ENCODE data around the gene MIEF1.
A peak's percentile ranks its signal among the peaks of the same experiment; 100 is the strongest.

The MIEF1 gene

DNA sequence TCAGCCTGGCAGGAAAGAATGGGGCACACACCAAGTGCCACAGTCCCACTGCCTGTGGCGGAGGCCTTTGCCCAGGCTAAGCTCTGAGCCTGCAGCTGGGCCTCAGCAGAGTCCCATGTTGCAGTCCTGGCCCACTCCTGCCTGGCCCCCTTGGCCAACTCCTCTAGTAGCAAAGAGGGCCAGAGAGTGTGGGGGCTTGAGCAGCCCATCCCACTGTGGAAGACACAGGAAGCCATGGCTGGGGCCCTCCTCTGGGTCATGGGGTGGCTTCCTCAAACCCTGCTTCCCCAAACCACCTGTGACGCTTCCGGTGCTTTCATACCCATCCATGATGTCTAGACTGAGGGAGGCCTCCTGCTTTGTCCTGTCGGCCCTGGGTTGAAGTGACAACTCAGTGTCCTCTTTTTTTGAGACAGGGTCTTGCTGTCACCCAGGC lies 24.7 kb downstream of the MIEF1 start:
- no peak for DNase-seq (ENCODE audit: low read depth in 2 of 2)
- TF ChIP-seq, protein P1, sequence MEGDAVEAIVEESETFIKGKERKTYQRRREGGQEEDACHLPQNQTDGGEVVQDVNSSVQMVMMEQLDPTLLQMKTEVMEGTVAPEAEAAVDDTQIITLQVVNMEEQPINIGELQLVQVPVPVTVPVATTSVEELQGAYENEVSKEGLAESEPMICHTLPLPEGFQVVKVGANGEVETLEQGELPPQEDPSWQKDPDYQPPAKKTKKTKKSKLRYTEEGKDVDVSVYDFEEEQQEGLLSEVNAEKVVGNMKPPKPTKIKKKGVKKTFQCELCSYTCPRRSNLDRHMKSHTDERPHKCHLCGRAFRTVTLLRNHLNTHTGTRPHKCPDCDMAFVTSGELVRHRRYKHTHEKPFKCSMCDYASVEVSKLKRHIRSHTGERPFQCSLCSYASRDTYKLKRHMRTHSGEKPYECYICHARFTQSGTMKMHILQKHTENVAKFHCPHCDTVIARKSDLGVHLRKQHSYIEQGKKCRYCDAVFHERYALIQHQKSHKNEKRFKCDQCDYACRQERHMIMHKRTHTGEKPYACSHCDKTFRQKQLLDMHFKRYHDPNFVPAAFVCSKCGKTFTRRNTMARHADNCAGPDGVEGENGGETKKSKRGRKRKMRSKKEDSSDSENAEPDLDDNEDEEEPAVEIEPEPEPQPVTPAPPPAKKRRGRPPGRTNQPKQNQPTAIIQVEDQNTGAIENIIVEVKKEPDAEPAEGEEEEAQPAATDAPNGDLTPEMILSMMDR (IDR thresholded peaks at IDR 0.05; ENCODE audit: low read depth, low read length), result no peak

GRCh38 chr22:39527481-39527961 lies 25.4 kb downstream of the MIEF1 start:
- no peak for DNase-seq (ENCODE audit: low read depth in 2 of 2)
- TF ChIP-seq, protein P1 (IDR thresholded peaks at IDR 0.05; ENCODE audit: low read depth, low read length), result no peak
- H3K4me3 ChIP-seq (replicated peaks in 1 of 2; ENCODE audit: low read depth in 2 of 2, low read length in 2 of 2), result no peak overlapping the region

More for the DNA sequence above, 24.7 kb downstream of the MIEF1 start:
- H3K4me3 ChIP-seq (replicated peaks in 1 of 2; ENCODE audit: low read depth in 2 of 2, low read length in 2 of 2), result no peak overlapping the region

- no peak overlapping the region for H3K4me3 ChIP-seq (replicated peaks in 1 of 2; ENCODE audit: low read depth in 2 of 2, low read length in 2 of 2)
- DNase-seq (ENCODE audit: low read depth in 2 of 2), result no peak
- TF ChIP-seq, protein P1 (IDR thresholded peaks at IDR 0.05; ENCODE audit: low read depth, low read length), result no peak
Measured at GRCh38 chr22:39528080-39528661, 26.1 kb downstream of the MIEF1 start.

DNA sequence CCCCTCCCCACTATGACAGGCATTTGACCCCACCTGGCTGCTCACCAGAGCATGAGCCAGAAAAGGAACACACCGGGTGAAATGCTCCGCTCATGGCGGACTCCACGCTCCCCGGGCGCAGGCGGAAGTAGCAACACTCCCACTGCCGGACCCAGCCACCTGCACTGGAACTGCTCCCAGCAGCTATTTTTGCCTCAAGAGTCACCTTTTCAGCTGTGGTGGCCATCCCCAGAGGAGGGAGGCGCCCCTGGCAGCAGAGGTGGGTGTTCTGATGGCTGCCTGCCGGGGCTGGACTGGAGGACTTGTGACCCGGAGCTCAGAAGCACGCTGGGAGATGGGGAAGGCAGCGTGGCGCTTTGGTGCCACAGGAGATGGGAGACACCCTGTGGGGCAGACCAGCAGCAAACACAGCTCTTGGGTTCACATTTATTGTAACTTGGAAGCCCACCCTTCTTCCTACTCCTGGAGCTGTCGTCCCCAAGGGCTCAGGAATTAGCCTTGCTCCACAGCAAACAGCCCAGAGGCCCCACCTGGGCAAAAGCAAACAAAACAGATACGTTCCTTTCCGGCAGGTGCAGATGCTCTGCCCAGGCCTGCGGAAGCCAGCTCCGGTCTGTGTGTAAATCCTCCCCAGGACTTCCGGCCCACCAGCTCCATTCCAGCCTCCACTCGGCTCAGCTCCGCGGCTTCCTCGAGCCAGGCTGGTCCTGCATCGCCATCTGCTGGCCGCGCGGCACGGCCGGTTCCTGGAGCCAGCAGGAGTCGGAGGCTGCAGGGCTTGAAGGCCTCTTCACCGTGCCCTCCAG lies 26.8 kb downstream of the MIEF1 start:
- DNase-seq (ENCODE audit: low read depth in 2 of 2), result peak; percentile 94 to 96
- TF ChIP-seq, protein P1 (IDR thresholded peaks at IDR 0.05; ENCODE audit: low read depth, low read length), result peak; percentile 100
- no peak overlapping the region for H3K4me3 ChIP-seq (replicated peaks in 1 of 2; ENCODE audit: low read depth in 2 of 2, low read length in 2 of 2)

DNA sequence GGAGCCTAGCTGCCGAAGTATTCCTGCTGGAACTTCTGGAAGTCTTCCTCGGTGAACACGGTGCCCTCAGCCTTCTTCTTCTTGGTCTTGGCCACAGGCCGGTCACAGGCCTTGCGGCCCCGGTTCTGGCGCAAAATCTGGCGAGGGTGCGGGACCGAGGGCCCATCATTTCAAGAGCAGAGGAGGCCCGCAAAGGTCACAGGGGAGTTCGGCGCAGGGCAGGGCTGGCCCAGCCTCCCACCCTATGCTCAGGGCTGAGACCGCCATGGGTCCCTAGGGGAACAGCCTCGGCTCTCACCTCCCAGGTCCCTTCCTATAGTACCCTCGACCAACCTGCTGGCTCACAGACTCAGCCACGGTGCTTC lies 27.4 kb downstream of the MIEF1 start:
- TF ChIP-seq, protein P1 (IDR thresholded peaks at IDR 0.05; ENCODE audit: low read depth, low read length), result no peak
- H3K4me3 ChIP-seq (replicated peaks in 1 of 2; ENCODE audit: low read depth in 2 of 2, low read length in 2 of 2), result no peak overlapping the region
- DNase-seq (ENCODE audit: low read depth in 2 of 2), result no peak

DNA sequence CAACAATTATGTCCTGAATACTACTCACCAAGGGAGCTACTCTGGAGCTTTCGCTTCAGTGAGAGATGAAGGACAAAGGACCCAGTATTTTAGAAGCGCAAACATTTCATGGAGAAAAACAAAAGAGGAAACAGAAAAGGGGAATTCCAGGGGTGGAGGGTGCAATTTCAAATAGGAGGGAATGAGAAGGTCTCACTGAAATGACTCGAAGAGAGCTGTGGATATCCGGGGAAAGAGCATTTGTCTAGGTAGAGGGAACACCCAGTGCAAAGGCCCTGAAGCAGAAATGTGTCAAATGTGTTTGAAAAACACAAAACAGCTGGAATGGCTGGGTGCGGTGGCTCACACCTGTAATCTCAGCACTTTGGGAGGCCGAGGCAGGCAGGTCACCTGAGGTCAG lies 28.0 kb downstream of the MIEF1 start:
- no peak for DNase-seq (ENCODE audit: low read depth in 2 of 2)
- no peak overlapping the region for H3K4me3 ChIP-seq (replicated peaks in 1 of 2; ENCODE audit: low read depth in 2 of 2, low read length in 2 of 2)
- TF ChIP-seq, protein P1 (IDR thresholded peaks at IDR 0.05; ENCODE audit: low read depth, low read length), result no peak

All from cardiac fibroblast (primary cell).